Dedifferentiated amniotic fluid mesenchymal stem cell (primary cell): ENCODE results near the gene CAPN7.

Experiments used
- DNase-seq: peaks from one replicate; pipeline ENCODE4 v3.0.0-alpha.2; 2016; ENCODE audit errors: extremely low spot score

The CAPN7 gene

DNA sequence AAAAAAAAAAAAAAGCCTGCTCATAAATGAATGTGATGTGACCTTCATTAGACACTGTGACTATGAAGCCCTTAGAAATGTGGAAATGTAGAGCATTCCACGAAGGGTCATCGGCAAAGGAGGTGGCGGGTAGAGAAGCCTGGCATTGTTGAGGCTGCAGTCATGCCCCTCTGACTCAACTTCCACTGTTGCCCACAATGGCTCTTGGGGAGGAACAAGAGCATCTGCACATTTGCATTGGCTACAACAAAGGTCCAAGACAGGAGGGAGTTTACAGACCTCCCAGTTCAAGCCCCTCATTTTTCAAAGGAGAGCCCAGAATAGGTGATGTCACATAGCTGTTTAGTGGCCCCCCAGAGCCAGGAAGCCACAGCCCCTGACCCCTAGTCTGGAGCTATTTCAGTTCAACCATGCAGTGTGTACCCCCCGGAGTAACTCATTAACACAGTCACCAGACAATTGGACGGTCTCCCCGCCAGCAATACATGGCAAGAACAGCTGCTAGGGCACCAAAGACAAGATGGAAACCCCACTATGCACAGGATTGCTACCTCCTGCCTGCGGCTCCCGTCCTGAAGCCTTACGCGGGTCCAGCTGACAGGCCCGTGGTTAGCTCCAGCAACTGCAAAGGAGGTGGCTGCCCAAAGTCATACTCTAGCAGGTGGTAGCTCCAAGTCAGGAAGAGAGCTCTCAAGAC, 70.1 kb downstream of the CAPN7 start:
- DNase-seq = no peak

DNA sequence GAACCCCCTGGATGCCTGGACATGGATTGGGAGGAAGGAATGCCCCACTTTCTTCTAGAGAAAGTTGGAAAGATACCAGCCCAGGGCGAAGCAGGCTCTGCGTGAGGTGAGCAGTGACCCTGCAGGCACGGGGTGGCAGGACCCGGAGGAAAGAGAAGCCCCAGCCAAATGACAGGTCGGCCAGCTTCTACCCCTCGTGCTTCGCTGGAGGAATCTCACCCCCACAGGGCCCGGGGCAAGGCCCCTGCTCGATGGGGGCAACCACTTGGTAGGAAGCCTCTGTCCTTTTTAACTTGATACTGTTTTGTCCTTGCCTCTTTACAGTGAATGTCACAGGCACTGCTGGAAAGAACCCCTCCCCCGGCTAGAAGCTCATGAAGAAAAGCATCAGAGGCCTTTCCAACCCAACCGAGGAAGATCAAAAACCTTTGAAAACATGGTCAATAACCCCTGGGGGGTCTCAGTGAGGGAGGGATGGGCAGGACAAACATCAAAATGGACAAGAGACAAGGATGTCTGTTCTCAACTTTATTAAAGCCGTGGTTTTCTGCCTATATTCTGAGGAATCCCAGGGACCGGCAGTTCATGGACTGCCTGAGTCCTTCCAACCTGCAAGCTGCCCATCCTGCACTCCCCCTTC, 71.9 kb downstream of the CAPN7 start:
- DNase-seq = no peak

DNA sequence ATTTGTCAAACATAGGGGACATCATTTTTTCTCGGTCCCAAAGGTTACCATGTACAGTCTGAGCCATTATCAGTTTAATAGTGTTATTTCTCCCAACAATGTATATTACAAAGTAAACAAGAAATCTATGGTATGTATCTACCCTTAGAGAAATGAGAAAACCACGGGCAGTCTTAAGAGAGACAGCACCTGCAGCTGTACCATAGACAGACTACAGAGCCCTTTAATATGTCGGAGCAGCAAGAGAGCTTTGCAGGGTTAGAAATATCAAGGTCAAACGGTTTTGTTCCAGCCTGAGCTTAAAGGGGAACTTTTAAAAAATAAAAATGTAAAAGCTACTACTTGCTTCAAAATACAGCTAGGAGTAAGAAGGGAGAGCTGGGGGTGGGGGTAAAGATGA, 73.2 kb downstream of the CAPN7 start:
- no peak for DNase-seq

DNA sequence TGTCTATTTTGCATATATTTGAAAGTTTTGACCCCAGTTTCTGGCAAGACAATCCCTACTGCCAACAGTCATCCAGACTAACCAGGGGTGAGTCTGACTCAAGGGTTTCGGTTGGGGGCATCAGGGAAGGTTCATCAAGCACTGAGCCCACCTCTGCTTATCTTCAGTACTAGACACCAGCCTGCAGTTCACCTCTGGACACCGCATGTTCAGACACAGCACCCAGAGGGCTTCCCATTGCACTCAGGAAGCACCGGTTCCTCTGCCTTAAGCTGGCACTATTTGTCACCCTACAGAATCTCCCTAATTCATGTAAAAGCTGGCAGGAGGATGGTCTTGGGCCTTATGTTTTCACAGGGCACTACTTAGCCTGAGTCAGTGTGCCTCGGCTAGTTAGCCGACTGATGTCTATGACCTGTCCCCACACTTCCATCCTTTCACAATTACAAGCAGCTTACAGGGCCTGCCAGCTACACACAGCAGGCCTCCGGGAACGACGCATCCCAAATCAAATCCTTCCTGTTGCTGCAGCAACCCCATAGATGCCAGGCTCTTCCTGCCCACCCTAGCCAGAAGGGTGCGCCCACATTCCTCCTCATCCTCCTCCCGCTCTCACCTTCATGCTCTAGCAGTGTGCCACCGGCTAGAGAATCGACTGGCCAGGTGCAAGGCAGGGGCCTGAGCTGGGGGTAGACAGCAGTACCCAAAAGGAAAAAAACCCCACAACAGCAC, 73.8 kb downstream of the CAPN7 start:
- no peak for DNase-seq

DNA sequence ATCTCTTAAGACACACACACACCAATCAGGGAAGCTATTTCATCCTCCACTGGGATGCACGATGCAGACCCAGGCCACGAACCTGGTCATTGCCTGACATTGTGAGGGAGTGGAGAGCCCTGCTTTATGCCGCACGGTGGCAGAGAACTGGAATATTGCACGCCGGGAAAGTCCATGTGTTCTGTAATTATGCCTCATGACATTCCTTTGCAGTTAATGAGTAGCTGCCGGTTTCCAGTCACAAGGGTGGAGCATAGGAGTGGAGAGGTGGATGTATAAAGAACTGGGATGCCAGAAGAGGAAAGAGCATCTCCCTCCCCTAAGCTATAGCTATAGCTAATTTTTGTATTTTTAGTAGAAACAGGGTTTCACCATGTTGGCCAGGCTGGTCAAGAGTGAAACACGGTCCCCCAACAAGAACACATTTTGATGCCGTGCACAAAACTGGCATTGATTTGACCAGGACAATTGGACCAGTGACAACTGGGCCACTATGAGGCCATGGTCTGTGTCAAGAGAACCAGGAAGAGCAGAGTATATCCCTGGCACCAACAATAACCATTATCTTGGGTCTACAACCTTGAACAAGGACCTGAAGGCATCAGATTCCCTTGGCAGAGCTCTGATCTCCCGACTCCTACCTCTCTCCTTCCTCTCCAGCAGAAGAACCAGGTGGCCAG, 74.9 kb downstream of the CAPN7 start:
- no peak for DNase-seq

DNA sequence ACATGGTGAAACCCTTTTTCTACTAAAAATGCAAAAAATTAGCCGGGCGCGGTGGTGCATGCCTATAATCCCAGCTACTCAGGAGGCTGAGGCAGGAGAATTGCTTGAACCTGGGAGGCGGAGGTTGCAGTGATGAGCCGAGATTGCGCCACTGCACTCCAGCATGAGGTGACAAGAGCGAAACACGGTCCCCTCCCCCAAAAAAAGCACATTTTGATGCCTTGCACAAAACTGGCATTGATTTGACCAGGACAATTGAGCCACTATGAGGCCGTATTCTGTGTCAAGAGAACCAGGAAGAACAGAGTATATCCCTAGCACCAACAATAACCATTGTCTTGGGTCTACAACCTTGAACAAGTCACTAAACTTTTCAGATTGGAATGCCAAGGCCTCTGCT, 75.8 kb downstream of the CAPN7 start:
- DNase-seq = no peak

DNA sequence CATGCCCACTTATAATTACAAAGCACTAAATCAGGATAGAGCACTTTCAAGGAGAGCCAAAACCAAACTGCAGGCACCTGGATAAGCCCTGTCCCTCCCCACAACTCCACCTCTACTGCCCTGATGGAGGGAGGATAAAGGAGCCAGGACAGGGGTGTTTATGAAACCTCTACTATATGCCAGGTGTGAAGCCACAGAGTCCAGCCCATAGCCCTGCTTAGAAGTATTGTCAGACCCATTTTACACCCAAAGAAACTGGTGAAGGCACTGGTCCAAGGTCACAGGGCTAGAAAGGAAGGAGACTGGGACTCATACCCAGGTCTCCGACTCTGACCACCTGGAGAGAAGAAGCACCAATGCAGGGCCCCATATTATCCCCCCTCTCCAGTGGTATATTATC, 77.7 kb downstream of the CAPN7 start:
- no peak for DNase-seq

DNA sequence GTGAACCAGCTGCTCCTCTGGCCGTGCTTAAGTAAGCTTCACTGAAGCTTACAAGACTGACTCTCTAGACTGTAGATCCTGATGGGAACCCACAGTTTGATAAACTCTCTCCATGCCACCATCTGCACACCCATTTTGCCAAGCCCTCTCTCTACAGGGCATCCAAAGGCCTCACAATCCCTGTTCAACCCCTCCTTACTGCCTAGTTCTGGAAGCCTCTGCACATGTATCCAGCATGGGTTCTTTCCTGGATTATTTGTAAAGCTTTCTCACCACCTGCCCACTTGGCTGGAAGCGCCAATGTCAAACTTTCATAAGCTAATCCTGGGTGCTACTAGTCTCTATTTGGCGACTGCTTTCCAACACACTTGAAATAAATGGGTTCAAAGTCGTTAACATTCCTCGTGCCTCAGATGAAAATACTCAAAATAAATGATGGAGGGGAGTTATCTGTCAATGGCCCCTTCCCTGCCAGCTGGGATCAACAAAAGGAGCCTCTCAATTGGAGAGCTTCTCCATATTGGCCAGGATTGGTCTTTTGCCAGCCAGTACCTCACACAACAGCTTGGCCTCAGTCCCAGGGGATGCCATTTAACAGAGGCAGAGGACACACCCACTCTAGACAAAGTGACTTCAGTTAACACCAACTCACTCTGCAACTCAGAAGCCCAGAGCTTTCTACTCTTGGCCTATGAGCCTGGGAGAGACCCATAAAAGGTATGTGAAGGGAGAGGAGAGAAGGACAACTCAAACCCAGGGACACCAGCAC, 78.3 kb downstream of the CAPN7 start:
- DNase-seq = no peak

DNA sequence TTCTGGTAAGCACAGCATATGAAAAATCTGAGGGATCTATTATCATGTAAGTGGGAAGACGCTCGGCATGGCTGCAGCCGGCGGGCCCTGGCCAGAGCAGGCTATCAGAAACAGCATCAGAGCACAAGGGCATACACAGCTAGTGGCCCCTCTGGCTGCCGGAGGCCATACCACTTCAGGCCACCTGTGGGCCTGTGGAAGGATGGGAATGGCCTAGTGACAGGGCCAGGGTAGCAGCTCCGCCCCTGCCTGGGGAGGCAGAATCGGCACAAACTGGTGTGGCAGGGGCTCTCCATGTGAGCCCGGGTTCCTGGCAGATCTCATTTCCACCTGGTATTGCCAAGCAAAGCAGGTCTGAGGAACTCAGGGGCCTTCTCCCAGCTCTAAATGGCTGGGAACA, 80.0 kb downstream of the CAPN7 start:
- no peak for DNase-seq

DNA sequence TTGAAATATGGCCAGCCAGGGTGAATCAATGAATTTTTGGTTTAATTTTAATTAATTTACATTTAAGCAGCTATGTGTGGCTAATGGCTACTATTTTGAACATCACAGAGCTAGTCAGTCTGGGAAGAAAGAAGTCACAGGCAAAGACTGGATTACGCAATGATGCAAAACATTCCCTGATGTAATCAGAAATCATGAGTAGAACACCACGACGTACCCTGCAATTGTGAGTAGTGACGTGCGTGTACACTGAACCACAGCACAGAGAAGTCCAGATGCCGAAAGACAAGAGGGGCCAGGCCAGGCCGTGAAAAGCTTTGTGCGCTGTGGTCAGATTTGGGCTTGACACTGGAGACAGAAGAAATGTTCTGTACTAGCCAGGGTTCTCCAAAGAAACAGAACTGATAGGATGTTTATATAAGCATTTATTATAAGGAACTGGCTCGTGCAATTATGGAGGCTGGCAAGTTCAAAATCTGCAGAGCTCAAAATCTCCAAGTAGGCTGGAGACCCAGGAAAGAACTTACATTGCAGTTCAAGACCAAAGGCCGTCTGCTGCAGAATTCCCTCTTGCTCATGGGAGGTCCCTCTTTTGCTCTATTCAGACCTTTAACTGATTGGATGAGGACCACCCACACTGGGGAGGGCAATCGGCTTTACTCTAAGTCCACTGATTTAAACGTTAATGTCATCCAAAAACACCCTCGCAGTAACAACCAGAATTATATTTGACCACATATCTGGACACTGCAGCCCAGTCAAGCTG, 81.7 kb downstream of the CAPN7 start:
- DNase-seq = no peak

DNA sequence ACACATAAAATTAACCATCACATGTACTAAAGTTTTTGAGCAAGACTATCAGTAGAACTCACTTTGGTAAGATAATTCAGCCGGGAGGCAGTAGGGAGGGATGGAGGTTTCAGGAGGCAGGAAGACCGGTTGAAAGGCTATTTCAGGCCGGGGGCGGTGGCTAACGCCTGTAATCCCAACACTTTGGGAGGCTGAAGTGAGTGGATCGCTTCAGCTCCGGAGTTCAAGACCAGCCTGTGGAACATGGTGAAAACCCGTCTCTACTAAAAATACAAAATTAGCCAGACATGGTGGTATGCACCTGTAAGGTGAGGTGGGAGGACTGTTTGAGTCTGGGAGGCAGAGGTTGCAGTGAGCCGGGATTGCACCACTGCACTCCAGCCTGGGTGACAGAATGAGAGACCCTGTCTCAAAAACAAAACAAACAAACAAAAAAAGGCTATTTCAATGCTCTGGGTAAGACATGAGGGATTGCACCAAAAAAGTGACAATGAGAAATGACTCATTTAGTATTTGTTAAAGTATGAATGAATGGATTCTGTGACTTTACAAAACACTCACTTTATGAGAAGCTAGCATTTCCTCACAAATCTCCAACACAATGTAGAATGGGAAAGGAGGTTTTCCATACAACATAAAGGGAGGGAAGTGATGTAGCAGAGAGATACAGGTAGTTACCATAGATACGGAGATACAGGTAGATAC, 82.4 kb downstream of the CAPN7 start:
- no peak for DNase-seq

DNA sequence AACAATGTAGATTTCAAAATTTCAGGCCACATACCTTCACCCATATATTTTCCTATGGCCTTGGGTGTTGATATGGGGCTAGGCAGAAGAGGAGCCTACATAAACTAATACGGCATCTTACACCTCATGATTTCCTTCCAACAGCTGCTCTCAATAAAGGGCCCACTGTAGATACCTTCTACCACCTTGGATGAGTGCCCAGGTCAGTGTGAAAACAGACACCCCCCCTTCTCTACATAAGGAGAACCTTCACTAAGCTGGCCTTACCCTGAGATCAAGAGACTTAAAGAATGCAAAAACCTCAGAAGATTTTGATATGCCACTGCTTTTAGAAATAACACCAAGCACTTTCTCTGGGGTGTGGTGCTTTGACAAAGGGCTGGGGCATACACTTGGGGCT, 83.6 kb downstream of the CAPN7 start:
- DNase-seq = no peak

DNA sequence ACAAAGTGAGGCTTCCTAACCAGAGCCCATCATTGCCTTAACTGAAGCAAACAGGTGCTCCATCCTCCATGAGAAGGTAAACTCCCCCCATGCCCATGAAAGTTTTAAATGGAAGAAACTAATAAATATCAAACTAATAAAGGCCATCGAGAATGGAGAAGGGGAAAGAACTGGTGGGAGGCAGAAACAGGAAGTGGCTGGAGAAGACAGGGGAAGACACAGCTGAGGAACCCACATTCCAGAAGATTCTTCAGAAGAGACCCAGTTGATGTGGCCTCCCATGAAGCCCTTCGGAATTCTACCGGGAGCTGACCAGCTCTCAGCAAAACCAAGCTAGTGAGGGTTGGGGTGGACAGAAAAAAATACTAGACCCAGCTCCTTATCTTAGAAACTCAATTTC, 84.7 kb downstream of the CAPN7 start:
- no peak for DNase-seq

DNA sequence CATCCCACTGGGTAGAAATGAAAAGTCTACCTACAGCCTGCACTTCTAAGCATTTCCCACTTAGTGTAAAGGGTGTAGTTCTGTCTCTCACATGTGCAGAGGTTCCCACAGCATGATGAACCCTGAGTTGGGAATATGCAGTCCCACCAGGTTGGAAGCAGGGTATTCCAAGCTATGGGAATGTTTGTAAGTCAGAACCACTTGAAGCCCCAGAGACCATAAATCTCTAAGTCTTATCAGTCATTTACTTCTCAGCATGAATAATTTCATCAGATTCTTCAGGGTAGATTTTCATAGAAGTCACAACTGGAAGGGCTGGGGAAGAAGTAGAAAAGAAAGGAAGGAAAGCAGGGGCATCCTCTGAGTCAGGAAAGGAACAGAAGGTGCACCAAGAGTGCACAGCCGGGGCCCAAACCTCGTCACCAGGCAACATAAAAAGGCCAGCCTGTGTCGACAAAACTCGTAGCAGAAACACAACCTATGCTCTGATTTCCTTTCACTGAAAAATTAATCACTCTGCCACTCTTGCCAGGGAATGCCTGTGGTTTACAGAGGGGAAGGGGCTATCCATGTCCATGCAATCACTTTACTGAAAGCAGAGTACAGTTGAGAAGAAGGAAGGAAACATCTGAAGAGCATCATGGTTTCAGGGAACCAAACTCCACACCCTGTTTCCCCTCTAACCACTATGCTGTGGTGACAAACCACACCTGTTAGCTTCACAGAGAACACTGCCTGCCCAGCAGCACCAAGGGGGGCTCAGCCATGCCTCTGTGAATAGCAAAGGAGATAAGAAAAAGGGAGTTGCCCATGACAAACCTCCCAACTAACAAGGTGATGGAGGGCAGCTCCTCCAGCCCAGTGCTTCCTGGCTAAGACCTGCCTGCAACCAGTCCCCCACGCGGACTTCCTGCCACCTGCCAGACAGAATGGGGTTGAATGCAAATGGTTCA, 85.8 kb downstream of the CAPN7 start:
- no peak for DNase-seq

DNA sequence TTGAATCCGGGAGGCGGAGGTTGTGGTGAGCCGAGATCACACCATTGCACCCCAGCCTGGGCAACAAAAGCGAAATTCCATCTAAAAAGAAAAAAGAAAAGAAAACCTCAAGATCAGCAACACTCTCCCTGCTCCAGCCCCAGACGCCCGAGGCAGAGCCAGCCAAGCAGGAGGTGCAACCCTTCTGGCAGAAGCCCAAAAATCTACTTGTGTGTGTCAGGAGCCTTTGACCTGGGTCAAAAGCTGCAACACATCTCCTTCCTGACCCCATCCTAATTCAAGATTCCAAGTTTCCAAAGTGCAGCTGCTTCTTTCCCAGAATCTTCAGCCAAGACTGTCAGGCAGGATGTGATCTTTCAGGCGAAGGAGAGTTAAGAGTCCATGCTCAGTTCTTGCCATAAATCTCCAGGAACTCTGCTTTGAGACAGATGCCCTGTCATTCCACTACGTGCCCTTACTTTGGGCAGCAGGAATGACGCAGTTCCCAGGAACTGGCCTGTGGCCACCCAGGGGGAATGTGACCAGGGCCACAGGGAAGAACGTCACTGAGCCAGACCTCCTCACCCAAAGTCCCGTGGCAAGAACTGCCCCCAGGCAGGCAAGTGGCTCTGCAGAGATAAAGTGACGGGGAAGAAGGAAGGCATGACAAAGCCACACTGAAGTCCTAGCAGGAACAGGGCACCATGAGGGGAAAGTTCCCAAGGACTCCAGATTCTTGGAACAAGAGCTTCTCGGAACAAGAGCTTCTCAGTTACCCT, 86.9 kb downstream of the CAPN7 start:
- no peak for DNase-seq

DNA sequence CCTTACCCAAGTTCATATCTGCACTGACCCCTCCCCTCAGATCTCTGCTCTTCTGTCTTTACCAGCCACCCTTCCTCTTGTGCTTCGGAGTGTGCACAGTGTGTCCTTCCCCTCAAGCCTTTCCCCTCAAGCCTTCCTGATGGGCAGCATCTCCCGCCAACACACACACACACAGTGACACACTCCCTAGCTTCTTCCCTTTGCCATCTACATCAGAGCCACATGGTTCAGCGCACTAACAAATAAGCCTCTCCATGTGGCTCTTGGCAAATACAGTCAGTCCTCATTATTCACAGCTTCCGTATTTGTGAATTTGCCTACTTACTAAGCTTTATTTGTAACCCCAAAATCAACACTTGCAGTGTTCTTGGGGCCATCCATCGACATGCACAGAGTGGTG, 88.9 kb downstream of the CAPN7 start:
- no peak for DNase-seq

DNA sequence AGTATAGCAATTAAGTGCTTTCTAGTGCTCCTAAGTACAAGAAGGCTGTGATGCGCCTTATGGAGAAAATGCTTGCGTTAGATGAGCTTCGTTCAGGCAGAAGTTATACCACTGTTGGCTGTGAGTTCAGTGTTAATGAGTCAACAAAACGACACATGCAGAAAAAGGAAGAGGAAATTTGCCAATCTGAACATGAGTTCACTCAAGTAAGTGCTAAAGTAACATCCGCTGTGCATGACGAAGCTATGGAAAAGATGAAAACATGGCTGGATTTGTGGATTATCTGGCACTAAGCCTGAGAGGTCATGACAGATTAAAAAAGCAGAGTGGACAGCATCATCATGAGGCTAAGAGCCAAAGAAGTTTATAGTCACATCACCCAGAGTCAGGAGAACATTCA, 89.5 kb downstream of the CAPN7 start:
- DNase-seq = no peak

DNA sequence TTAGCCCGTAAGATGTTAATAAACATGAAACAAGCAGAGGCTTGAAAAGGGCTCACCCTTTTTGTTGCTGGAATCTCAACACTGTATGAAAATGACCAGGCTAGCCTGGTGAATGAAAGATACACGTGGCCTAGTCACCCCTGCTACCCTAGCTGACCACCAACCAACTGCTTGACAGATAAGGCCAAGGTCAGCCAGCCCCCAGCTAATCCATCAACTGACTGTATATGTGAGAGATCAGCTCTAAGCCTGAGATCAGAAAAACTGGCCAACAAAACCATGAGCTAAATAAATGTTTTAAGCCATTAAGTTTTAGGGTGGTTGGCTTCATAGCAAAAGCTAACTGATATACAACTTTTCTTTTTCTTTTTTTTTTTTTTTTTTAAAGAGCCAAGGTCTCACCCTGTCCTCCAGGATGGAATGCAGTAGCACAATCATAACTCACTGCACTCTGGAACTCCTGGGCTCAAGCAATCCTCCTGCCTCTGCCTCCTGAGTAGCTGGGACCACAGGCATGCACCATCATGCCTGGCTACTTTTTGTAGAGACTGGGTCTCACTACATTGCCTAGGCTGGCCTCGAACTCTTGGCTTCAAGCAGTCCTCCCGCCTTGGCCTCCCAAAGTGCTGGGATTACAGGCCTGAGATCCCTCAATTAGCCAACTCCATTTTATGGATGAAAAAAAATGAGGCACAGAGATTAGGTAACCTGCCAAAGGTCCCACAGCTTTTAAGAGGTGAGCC, 91.7 kb downstream of the CAPN7 start:
- DNase-seq = no peak
